NAMALWA (cell line): ENCODE data around the gene PRRT3.
"Not testable (repeated sequence)": the region's sequence is repeated elsewhere in the genome, so short reads cannot be mapped to it uniquely, and the experiment has no call there.

ENCODE experiments used
- DNase-seq: peaks from one replicate; pipeline ENCODE4 v3.0.0-alpha.2; 2015; ENCODE audit warnings: low spot score

PRRT3 gene

GRCh38 chr3:9897408-9898372, 54.5 kb downstream of the PRRT3 start:
- no peak for DNase-seq

GRCh38 chr3:9896755-9897407, 55.3 kb downstream of the PRRT3 start:
- DNase-seq = not testable (repeated sequence)

- not testable (repeated sequence) for DNase-seq
Observed at GRCh38 chr3:9895715-9896114, 56.5 kb downstream of the PRRT3 start.
